A549 (cell line): ENCODE results near the gene ARHGAP22. TPM values are rescaled to one million over a fixed set of nuclear protein-coding genes. Genes with fewer than 3 reads are reported as not detected.

Source experiments
- ATAC-seq, 2 experiments: fragments of 200-7000 bp in 1 of 2; fragments of >200 bp in 1 of 2; cut with Nextera tagmentation in 1 of 2; cut with Tn5 transposase in 1 of 2; 3 replicates each; pipeline versions ENCODE4 v1.8.0 to v1.9.1; 2018 to 2020; ENCODE audit warnings: mild to moderate bottlenecking in 1 of 2, moderate library complexity in 1 of 2
- CTCF ChIA-PET: fragments of 300-600 bp; sonication (Branson Sonifier 250); formaldehyde crosslinking; extraction: SDS; loops from one replicate; lab custom pipeline; 2021; ENCODE audit warnings: antibody characterized with exemption, inconsistent platforms; lab: Yijun Ruan, JAX
- POLR2A ChIA-PET: fragments of 350-600 bp; formaldehyde crosslinking; extraction: SDS; loops from one replicate; lab custom pipeline; 2021; ENCODE audit warnings: antibody characterized with exemption, inconsistent platforms; lab: Yijun Ruan, JAX
- DNase-seq, 2 experiments: peaks; one replicate each; pipeline versions ENCODE4 v3.0.0 to v3.0.0-alpha.2; 2011 to 2016; ENCODE audit warnings: low read depth in 1 of 2, low spot score in 1 of 2
- FAIRE-seq: peaks from 2 replicates; lab custom pipeline; 2011; peaks lifted over from hg19 to GRCh38; lab: Jason Lieb, UNC
- H3K27ac ChIP-seq, 2 experiments: fragments of >200 bp; sonication (Bioruptor Twin); formaldehyde crosslinking; 3 replicates each; pipeline ENCODE4 v1.5.1; 2016 to 2017
- H3K4me1 ChIP-seq: fragments of >200 bp; sonication (Bioruptor Twin); formaldehyde crosslinking; 3 replicates; pipeline ENCODE4 v1.6.1; 2016
- H3K4me2 ChIP-seq: fragments of >200 bp; sonication (Bioruptor Twin); formaldehyde crosslinking; 3 replicates; pipeline ENCODE4 v1.6.1; 2016
- H3K4me3 ChIP-seq: fragments of >200 bp; sonication (Bioruptor Twin); formaldehyde crosslinking; 3 replicates; pipeline ENCODE4 v1.5.1; 2016
- H3K9me3 ChIP-seq: fragments of >200 bp; sonication (Bioruptor Twin); formaldehyde crosslinking; 3 replicates; pipeline ENCODE4 v1.6.1; 2016
- BHLHE40 ChIP-seq: IDR thresholded peaks from 2 replicates; pipeline ENCODE4 v1.6.1; 2012; ENCODE audit warnings: low read depth, low read length, inconsistent platforms
- CBX8 ChIP-seq: fragments of 200-600 bp; sonication (generic); IDR thresholded peaks from 2 replicates; pipeline ENCODE4 v1.6.1; 2016
- EHMT2 ChIP-seq: fragments of 200-600 bp; sonication (generic); IDR thresholded peaks from 2 replicates; pipeline ENCODE4 v1.6.1; 2016; ENCODE audit warnings: antibody characterized with exemption, low read depth, mild to moderate bottlenecking, moderate library complexity
- EP300 ChIP-seq, 2 experiments: fragments of >200 bp; sonication (Bioruptor Twin); formaldehyde crosslinking; IDR thresholded peaks; 2 replicates in 1 of 2; 3 replicates in 1 of 2; pipeline ENCODE4 v1.6.1; 2016 to 2017
- HEYL ChIP-seq: fragments of 250-450 bp; sonication (Bioruptor Pico); IDR thresholded peaks from 2 replicates; pipeline ENCODE4 v1.8.0; 2021; ENCODE audit warnings: mild to moderate bottlenecking, moderate library complexity
- HOXA7 ChIP-seq: fragments of 250-450 bp; sonication (Bioruptor Pico); IDR thresholded peaks from 2 replicates; pipeline ENCODE4 v1.5.0; 2020; ENCODE audit warnings: mild to moderate bottlenecking, moderate library complexity
- JUN ChIP-seq, 2 experiments: fragments of >200 bp; sonication (Bioruptor Twin); formaldehyde crosslinking; IDR thresholded peaks; 2 replicates in 1 of 2; 3 replicates in 1 of 2; pipeline ENCODE4 v1.6.1; 2016 to 2017
- KDM5A ChIP-seq: fragments of 200-600 bp; sonication (generic); IDR thresholded peaks from 2 replicates; pipeline ENCODE4 v1.6.1; 2016; ENCODE audit warnings: antibody characterized with exemption, mild to moderate bottlenecking
- MAFK ChIP-seq: fragments of 450-650 bp; IDR thresholded peaks from 2 replicates; pipeline ENCODE4 v1.6.1; 2014; ENCODE audit not compliant: partially characterized antibody
- MYC ChIP-seq: IDR thresholded peaks from 2 replicates; pipeline ENCODE4 v1.6.1; 2012; ENCODE audit warnings: mild to moderate bottlenecking, inconsistent platforms, low read length, improper control_type of control experiment, borderline replicate concordance
- NFE2L2 ChIP-seq: fragments of 150-350 bp; conservative IDR thresholded peaks from 2 replicates; pipeline ENCODE4 v1.6.1; 2014; ENCODE audit warnings: low read length
- NPAS2 ChIP-seq: fragments of 250-450 bp; sonication (Bioruptor Pico); IDR thresholded peaks from 2 replicates; pipeline ENCODE4 v1.8.0; 2022; ENCODE audit warnings: mild to moderate bottlenecking, moderate library complexity, borderline replicate concordance
- PHF8 ChIP-seq: fragments of 200-600 bp; sonication (generic); IDR thresholded peaks from 2 replicates; pipeline ENCODE4 v1.6.1; 2016; ENCODE audit warnings: low read depth, mild to moderate bottlenecking, antibody characterized with exemption, moderate library complexity, borderline replicate concordance
- POLR2AphosphoS2 ChIP-seq: conservative IDR thresholded peaks from 2 replicates; pipeline ENCODE4 v1.6.1; 2012; ENCODE audit warnings: low read length, improper control_type of control experiment, inconsistent platforms
- RARB ChIP-seq: fragments of 250-450 bp; sonication (Bioruptor Pico); IDR thresholded peaks from 2 replicates; pipeline ENCODE4 v1.8.0; 2021; ENCODE audit warnings: mild to moderate bottlenecking, moderate library complexity
- RCOR1 ChIP-seq: fragments of 150-350 bp; IDR thresholded peaks from 2 replicates; pipeline ENCODE4 v1.6.1; 2014; ENCODE audit warnings: antibody characterized with exemption, low read length, low read depth
- RNF2 ChIP-seq: fragments of 200-600 bp; sonication (generic); IDR thresholded peaks from 2 replicates; pipeline ENCODE4 v1.6.1; 2016; ENCODE audit warnings: low read depth, mild to moderate bottlenecking, antibody characterized with exemption, moderate library complexity, borderline replicate concordance
- SMC3 ChIP-seq: fragments of >200 bp; sonication (Bioruptor Twin); formaldehyde crosslinking; IDR thresholded peaks from 3 replicates; pipeline ENCODE4 v1.6.1; 2018; ENCODE audit warnings: inconsistent platforms
- SREBF2 ChIP-seq: fragments of 450-650 bp; IDR thresholded peaks from 2 replicates; pipeline ENCODE4 v1.6.1; 2014; ENCODE audit warnings: mild to moderate bottlenecking, moderate library complexity
- ZNF302 ChIP-seq: fragments of 250-450 bp; sonication (Bioruptor Pico); IDR thresholded peaks from 2 replicates; pipeline ENCODE4 v1.9.0; 2021; ENCODE audit warnings: inconsistent platforms, mild to moderate bottlenecking, moderate library complexity
- WGBS: methylation state at CpG from one replicate; pipeline ENCODE4 v1.1.6; 2017; ENCODE audit errors: missing lambda C conversion rate; 5-methylcytosine and 5-hydroxymethylcytosine counted together
- polyA plus RNA-seq, 4 experiments: library from polyadenylated mRNA; depleted of rRNA in 3 of 4; stranded (reverse); fragments of >200 nt; fragmentation: RNase III in 1 of 4; extraction: RNeasy Plus Mini Kit Qiagen cat#74134 plus additional on column Dnase treatment in 1 of 4; gene quantifications; 2 replicates in 3 of 4; 3 replicates in 1 of 4; pipeline ENCODE4 v1.2.3, GENCODE V29; 2011 to 2017
- TF ChIP-seq, protein P1 (sequence below): IDR thresholded peaks from 2 replicates; pipeline ENCODE4 v1.6.1; 2012; ENCODE audit warnings: low read depth, borderline replicate concordance
- TF ChIP-seq, protein P2 (sequence below): IDR thresholded peaks from 2 replicates; pipeline ENCODE4 v1.6.1; 2012
- TF ChIP-seq, protein P3 (sequence below): fragments of 450-650 bp; IDR thresholded peaks from 2 replicates; pipeline ENCODE4 v1.6.1; 2014; ENCODE audit warnings: antibody characterized with exemption
- TF ChIP-seq, protein P4 (sequence below): IDR thresholded peaks from 2 replicates; pipeline ENCODE4 v1.6.1; 2012
- TF ChIP-seq, protein P5 (sequence below): fragments of >200 bp; sonication (Bioruptor Twin); formaldehyde crosslinking; IDR thresholded peaks from 3 replicates; pipeline ENCODE4 v1.6.1; 2016
- TF ChIP-seq, protein P6 (sequence below): fragments of 150-350 bp; IDR thresholded peaks from 2 replicates; pipeline ENCODE4 v1.6.1; 2014; ENCODE audit warnings: low read depth, mild to moderate bottlenecking, low read length
- TF ChIP-seq, protein P7 (sequence below): fragments of >200 bp; sonication (Bioruptor Twin); formaldehyde crosslinking; IDR thresholded peaks from 2 replicates; pipeline ENCODE4 v1.6.1; 2016

The ARHGAP22 gene
- polyA plus RNA-seq, 2 of the 4 experiments (the other 2 are of a cell fraction), result 1.9 to 3.2 TPM

DNA sequence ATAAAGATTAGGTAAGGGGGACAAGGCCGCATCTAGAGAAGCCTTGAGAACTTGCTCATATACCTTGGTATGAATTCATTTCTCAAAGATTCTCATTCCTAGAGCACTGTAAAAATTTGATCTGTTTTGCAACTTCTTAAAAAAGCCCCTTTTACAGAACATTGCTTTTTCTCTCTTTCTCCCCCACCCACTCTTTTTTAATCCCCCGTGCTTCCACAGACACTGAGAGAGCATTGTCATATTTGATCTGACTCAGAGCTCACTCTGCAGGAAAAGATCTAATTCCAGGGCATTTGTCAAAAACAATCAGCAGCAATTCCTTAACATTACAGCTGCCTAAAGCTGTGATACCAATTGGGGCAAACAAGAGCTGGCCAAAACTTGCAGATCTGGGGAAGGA is 92.0 kb downstream of the ARHGAP22 start:
- FAIRE-seq (no peak), ATAC-seq (no peak), DNase-seq (no peak)
- POLR2A ChIA-PET, result no interaction called here
- no peak overlapping the region for H3K27ac ChIP-seq
- peaks cover 11% of the 10 kb centered on the region; the same call in 2 of the 3 replicates for H3K9me3 ChIP-seq
- TF ChIP-seq POLR2AphosphoS2 (no peak), EHMT2 (no peak), BHLHE40 (no peak), RCOR1 (no peak), HEYL (CRISPR knock-in tag) (no peak), PHF8 (no peak), SREBF2 (no peak), MYC (no peak), RNF2 (no peak), NPAS2 (CRISPR knock-in tag) (no peak), MAFK (no peak)
- TF ChIP-seq, protein P1, sequence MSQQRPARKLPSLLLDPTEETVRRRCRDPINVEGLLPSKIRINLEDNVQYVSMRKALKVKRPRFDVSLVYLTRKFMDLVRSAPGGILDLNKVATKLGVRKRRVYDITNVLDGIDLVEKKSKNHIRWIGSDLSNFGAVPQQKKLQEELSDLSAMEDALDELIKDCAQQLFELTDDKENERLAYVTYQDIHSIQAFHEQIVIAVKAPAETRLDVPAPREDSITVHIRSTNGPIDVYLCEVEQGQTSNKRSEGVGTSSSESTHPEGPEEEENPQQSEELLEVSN, result no peak
- TF ChIP-seq, protein P2, sequence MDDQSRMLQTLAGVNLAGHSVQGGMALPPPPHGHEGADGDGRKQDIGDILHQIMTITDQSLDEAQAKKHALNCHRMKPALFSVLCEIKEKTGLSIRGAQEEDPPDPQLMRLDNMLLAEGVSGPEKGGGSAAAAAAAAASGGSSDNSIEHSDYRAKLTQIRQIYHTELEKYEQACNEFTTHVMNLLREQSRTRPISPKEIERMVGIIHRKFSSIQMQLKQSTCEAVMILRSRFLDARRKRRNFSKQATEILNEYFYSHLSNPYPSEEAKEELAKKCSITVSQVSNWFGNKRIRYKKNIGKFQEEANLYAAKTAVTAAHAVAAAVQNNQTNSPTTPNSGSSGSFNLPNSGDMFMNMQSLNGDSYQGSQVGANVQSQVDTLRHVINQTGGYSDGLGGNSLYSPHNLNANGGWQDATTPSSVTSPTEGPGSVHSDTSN, result no peak
- TF ChIP-seq, protein P3, sequence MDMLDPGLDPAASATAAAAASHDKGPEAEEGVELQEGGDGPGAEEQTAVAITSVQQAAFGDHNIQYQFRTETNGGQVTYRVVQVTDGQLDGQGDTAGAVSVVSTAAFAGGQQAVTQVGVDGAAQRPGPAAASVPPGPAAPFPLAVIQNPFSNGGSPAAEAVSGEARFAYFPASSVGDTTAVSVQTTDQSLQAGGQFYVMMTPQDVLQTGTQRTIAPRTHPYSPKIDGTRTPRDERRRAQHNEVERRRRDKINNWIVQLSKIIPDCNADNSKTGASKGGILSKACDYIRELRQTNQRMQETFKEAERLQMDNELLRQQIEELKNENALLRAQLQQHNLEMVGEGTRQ, result no peak
- no peak overlapping the region for H3K4me3 ChIP-seq
- H3K4me1 ChIP-seq, result peaks cover 6% of the 10 kb centered on the region; the same call in 1 of the 3 replicates
- CTCF ChIA-PET, result interaction anchor here (0.7 to 1.6 kb wide), 3 partner anchors 9 to 672 kb away, joined by 3 to 6 read pairs (median 4); no protein-coding TSS in a partner anchor
- WGBS, result 94% methylated on average over 2 of the region's 2 CpGs
- no peak overlapping the region for H3K4me2 ChIP-seq

DNA sequence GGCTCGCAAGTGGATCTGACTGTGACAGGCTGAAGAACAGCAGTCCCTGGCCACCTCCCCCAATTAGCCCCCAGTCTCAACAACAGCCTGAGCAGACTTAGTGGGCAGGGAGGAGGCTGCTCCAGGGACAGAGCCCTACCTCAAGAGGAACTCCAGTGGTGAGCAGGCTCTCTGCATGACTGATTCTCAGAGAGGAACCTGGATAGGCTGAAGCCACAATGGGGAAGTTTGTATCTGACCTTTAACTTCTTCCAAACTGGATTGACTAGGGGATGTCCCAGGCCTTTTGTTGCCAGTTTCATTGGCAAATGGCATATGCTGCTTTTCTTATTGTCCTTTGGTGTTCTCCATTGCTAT is 93.0 kb downstream of the ARHGAP22 start:
- Histone ChIP-seq H3K4me2 (no peak overlapping the region), H3K4me1 (peaks cover 6% of the 10 kb centered on the region; the same call in 1 of the 3 replicates), H3K4me3 (no peak overlapping the region), H3K27ac (no peak overlapping the region), H3K9me3 (peaks cover 11% of the 10 kb centered on the region; the same call in 2 of the 3 replicates)
- FAIRE-seq (no peak), ATAC-seq (no peak), DNase-seq (no peak)
- TF ChIP-seq, protein P4, sequence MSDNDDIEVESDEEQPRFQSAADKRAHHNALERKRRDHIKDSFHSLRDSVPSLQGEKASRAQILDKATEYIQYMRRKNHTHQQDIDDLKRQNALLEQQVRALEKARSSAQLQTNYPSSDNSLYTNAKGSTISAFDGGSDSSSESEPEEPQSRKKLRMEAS, result no peak
- TF ChIP-seq HOXA7 (CRISPR knock-in tag), result no peak
- no peak for TF ChIP-seq CBX8
- TF ChIP-seq MYC, result no peak
- TF ChIP-seq, protein P5, sequence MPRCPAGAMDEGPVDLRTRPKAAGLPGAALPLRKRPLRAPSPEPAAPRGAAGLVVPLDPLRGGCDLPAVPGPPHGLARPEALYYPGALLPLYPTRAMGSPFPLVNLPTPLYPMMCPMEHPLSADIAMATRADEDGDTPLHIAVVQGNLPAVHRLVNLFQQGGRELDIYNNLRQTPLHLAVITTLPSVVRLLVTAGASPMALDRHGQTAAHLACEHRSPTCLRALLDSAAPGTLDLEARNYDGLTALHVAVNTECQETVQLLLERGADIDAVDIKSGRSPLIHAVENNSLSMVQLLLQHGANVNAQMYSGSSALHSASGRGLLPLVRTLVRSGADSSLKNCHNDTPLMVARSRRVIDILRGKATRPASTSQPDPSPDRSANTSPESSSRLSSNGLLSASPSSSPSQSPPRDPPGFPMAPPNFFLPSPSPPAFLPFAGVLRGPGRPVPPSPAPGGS, result no peak
- TF ChIP-seq, protein P6, sequence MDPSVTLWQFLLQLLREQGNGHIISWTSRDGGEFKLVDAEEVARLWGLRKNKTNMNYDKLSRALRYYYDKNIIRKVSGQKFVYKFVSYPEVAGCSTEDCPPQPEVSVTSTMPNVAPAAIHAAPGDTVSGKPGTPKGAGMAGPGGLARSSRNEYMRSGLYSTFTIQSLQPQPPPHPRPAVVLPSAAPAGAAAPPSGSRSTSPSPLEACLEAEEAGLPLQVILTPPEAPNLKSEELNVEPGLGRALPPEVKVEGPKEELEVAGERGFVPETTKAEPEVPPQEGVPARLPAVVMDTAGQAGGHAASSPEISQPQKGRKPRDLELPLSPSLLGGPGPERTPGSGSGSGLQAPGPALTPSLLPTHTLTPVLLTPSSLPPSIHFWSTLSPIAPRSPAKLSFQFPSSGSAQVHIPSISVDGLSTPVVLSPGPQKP, result no peak
- TF ChIP-seq, protein P2, result no peak
- TF ChIP-seq PHF8, result no peak
- TF ChIP-seq KDM5A, result no peak
- no peak for TF ChIP-seq EHMT2
- no peak for TF ChIP-seq RARB
- no peak for TF ChIP-seq NFE2L2
- no peak for TF ChIP-seq SMC3
- TF ChIP-seq, protein P7, sequence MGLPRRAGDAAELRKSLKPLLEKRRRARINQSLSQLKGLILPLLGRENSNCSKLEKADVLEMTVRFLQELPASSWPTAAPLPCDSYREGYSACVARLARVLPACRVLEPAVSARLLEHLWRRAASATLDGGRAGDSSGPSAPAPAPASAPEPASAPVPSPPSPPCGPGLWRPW, result no peak
- no peak for TF ChIP-seq EP300 (IDR thresholded peaks at IDR 0.05)
- TF ChIP-seq ZNF302, result no peak
- no peak for TF ChIP-seq POLR2AphosphoS2
- TF ChIP-seq NPAS2 (CRISPR knock-in tag), result no peak
- no peak for TF ChIP-seq JUN (IDR thresholded peaks at IDR 0.05)
- no CpG with 5 or more reads among the region's 1 CpG for WGBS
- POLR2A ChIA-PET, result no interaction called here
- CTCF ChIA-PET, result interaction anchor here (1.6 kb wide), 1 partner anchor 10 kb away, joined by 3 read pairs; no protein-coding TSS in a partner anchor
